ENCODE data around the gene CRTAC1.

CRTAC1 gene

DNA sequence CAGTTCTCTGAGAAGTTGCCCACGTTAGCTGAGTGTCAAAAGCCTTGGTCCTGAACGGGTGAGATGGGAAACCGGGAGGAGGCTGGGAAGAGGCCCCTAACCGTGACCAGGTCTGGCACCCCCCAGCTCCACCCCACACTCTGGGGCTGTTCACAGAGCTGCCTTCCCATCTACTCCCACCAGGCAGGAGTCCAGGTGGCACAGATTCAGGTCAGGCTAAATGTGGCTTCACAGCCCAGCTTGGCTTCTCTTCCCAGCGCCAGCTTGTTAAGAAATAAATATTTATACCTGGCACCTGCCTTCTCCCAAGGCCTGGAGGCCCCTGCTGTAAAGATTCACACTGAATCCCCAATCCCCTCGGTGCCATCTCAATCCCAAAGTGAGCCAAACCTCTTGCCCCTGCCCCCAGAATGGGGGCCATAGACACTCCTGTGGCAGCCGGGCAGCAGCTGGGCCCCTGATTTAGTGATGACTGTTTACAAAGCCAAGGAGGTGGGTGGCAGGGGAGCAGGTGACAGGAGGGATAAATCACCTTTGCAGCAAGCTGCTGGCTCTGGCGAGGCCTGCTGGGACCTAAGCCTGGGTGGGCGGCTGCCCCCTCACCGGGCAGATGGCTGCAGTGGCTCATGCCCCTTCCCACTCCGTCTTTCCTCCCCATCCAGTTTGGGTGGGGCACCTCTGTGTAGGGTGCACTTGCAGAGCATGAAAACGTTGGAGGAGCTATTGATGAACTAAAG, 108.2 kb downstream of the CRTAC1 start:
- DNase-seq = no peak

- no peak for DNase-seq
Observed at GRCh38 chr10:97921581-97922021, 108.8 kb downstream of the CRTAC1 start.

DNA sequence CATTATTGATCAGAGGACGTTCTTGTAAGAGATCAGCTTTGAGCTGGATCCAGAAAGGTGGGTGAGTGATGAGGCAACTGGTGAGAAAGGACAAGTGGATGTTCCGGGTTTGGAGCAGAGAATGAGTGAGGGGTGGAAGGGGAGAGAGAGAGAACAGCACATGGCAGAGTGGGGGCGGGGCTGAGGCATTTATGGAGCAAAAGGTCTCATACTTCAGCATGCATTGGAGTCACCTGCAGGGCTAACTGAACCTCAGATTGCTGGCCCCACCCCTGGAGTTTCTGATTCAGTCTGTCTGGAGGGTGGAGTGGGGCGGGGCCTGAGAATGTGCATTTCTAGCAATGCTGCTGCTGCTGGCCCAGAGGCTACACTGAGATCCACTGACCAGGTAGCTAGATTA, 109.6 kb downstream of the CRTAC1 start:
- no peak for DNase-seq

- peak in 2 of 3 donors; percentile 5 to 12 for DNase-seq
Observed at GRCh38 chr10:97919012-97919411, 111.4 kb downstream of the CRTAC1 start.

- DNase-seq = peak; percentile 36 to 51 (median 41)
Observed at GRCh38 chr10:97916586-97916985, 113.8 kb downstream of the CRTAC1 start.

DNA sequence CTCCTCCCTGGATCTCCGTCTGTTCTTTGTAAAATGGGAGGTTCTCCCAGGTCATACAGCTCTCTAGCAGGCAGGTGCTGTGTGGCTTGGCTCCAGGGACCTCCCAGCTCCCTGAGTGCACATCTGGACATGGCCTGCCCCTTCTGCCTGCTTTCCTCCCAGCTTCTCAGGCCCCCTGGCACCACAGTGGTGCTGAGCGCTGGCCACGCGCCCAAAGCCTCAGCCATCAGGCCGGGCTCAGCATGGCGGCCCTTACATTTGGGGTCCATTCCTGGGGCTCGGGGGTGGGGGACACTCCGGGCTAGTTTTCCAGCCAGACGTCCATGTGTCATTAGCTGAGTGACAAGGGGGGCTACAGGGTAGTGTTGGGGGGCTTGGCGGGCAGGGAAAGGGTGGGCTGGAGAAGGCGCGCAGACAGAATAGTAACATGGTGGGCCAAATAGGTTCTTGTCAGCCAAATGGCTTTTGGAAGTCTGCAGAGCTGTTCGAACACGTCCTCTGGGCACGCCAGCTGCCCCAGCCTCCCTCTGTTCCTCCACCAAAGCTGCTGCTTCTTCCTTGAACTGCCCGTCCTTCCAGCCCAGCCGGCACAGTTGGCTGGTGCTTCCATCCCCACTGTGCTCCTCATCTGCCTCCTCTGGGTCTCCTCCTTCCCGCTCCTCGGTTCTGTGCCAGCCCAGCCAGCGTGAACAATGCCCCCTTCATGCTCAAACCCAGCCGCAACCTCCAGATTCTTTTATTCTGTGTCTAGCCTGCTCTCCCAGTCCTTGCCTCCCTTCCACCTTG, 114.9 kb downstream of the CRTAC1 start:
- DNase-seq = no peak

- DNase-seq = peak; percentile 64 to 86 (median 76)
Observed at GRCh38 chr10:97914837-97915211, 115.6 kb downstream of the CRTAC1 start.

DNA sequence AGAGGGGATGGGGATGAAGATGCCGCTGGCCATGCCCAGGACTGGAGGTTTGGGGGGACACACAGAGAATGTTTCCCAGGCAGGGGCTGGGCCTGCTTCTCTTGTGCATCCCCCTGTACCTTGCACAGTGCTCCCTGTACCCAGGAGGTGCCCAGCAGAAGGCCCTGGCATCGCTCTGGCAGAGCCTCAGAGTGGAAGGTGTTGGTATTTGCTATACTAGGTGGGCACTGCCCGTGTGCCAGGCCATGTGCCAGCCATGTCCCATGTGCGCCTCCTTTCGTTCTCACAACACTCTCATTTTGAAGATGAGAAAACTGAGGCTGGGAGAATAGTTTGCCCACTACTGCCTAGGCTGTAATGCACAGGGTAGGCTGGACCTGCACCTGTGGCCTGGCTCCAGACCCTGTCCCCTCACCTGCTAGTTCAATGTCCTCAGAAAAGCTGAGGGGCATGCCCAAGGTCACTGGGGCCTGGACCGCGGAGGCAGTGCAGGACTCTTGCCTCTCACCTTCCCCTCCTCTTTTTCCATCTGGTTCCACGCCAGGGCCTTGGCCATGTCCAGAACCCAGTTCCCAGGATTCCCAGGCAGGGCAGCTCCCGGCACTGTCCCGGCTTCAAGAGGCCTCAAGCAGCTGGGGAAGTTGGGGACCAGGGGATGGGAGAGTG, 116.1 kb downstream of the CRTAC1 start:
- DNase-seq = no peak

DNA sequence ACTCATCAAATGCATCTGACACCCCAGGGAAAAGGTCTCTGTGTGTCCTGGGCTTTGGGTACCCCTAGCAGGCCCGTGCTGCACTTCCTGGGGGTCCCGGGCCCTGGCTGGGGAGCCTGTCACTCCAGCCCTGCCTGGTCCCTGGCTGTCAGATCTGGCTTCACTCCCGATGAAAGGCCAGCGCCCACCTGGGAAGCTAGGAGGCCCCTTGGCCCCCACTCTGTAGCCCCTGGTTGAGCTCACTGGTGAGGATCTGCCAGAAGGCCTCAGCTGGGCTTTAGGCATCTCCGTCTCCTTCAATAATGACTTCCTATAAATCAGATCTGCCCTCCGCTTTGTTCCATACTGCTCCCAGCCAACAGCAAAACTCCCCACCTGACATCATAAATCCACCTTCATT, 116.8 kb downstream of the CRTAC1 start:
- DNase-seq = no peak

- no peak for DNase-seq
Observed at GRCh38 chr10:97913193-97913592, 117.2 kb downstream of the CRTAC1 start.

DNA sequence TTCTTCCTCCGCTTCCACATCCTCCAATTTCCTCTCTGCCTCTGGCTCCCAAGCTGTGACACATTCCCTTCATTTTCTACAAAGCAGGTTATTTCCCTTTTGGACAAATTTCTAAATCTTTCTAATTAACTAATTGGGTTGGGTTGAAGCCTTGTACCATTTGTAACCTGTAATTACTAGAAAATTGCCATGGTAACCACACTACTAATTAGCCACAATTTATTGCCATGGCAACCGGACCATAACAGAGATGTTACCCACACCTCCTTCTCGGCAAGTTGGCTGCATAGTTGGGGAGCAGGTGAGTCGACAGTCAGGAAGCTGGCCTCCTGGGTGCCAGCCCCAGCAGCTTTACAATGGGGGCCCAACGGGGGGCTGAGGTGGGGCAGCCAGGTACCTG, 119.2 kb downstream of the CRTAC1 start:
- DNase-seq = no peak

- DNase-seq = no peak
Observed at GRCh38 chr10:97910661-97911060, 119.8 kb downstream of the CRTAC1 start.

DNA sequence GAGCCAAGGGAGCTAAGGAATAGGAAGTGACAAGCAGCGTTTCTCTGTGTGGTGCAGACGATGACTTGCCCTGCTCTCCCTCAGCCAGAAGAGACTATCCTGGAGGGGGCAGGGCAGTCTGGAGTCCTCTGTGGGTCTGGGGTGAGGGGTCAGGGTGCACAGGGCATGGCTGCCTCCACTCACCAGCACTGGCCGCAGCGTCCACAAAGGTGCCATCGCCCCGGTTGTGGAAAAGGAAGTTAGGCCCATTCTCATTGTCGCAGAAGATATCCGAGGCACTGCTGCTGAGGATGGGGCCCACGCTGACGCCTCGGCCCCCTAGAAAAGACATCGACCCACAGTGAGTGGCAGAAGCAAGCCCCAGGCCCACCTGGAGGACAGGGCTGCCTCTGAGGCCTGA, 122.6 kb downstream of the CRTAC1 start:
- no peak for DNase-seq

DNA sequence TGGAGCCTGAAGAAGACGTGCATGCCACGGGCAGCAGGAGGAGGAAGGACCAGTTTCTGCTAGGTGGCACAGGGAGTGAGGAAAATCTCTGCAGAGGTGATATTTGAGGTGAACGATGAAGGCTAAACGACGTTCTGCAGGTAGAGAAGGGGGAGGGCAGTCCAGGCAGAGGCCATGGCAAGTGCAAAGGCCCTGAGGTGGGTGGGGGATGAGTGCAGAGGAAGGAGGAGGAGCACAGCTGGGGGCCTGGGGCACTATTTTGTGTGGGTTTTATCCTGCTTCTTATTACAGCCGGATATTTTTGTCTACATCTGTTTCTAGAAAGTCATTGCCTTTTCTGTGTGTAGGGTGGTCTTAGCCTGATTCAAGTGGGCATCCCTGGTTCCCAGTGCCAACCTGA, 123.2 kb downstream of the CRTAC1 start:
- no peak for DNase-seq

- DNase-seq = no peak
Observed at GRCh38 chr10:97905276-97905675, 125.1 kb downstream of the CRTAC1 start.

GRCh38 chr10:97904576-97904975, 125.8 kb downstream of the CRTAC1 start:
- no peak for DNase-seq

GRCh38 chr10:97904018-97904381, 126.4 kb downstream of the CRTAC1 start:
- no peak for DNase-seq

- DNase-seq = peak; percentile 27 to 53 (median 31)
Observed at GRCh38 chr10:97903128-97904017, 127.0 kb downstream of the CRTAC1 start.

GRCh38 chr10:97901381-97901780, 129.0 kb downstream of the CRTAC1 start:
- no peak for DNase-seq

DNA sequence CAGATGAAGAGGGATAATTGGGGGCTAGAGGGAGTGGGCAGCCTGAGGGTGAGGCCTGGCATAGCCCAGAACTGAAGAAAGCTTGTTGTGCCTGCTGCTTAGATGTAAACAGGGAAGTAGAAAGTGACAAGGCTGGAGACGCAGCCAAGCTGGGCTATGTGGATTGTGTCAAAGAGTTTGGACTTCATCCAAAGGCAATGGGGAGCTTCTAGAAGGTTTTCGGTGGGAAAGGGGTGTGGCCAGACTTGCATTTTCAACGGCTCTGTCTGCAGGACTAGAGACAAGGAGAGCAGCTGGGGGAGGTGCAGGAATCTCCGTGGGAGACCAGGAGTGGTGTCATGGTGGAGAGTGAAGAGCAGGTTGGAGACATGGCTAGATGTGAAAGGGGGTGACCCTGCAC, 132.0 kb downstream of the CRTAC1 start:
- no peak for DNase-seq

DNA sequence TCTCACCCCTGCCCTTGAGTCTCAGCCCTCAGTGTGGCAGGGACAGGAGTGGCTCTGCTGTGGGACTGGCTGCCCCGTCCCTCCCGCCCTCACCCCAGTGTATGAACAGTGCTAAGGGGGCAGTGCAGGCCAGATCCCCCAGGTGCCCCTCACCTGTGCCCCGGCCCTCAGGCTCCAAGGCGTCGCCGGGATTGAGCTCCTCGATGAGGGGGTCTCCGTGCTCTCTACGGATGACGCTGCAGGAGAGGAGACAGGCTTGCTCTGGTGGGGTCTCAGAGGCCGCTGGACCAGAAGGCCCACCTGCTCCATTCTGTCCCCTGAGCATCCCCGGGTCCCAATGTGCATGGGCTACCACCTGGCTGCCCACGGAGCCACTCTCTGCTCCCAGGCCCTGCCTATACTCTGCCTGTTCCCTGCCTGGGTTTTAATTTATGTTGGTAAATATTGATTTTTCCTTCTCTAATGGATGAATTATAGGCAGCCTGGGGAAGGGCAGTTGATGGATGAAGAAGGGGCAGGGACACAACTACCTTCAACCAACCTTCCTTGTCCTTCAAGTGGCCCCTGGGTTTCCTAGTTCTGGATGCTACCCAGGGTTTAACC, 133.6 kb downstream of the CRTAC1 start:
- no peak for DNase-seq

DNA sequence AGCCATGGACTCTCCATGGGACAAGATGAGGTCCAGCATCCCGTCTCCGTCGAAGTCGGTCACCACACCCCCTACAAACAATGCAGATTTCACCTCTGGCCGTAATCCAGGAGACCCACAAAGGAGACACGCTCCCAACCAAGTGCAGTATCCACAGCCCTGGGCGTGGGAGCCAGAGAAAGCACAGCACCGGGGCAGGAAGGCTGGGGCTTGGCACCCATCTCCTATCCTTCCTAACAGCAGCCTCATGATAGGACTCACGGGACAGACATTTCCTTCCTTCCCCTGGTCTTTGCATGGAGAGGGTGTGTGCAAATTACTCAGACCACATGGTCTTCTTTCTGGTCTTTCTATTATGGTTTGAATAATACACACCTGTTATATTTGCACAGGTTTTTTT, 134.5 kb downstream of the CRTAC1 start:
- no peak for DNase-seq
